ENCODE results near the gene AP2B1.

The AP2B1 gene

GRCh38 chr17:35705230-35705629, 118.1 kb downstream of the AP2B1 start:
- no peak for DNase-seq

- no peak for DNase-seq
These were observed 118.6 kb downstream of the AP2B1 start for GRCh38 chr17:35705705-35706104.

DNA sequence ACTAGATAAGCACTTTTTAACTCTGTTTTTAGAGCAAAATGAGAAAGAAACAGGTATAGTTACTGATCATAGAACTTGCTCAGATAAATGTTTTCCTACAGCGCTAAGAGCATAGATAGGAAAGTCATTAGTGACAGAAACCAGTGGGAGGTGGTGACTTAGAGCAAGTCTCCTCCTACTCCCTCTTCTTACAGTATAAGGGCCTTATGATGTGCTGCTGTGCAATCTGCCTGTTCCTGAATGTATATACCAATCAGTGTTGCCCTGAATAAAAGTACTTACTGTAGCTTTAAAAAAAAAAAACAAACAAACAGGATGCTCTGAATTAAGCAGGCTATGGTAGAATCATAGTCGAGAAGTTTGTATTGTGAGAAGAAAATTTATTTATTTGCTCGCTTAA, 121.0 kb downstream of the AP2B1 start:
- no peak for DNase-seq

- DNase-seq = no peak
These were observed 121.8 kb downstream of the AP2B1 start for GRCh38 chr17:35708951-35709350.

DNA sequence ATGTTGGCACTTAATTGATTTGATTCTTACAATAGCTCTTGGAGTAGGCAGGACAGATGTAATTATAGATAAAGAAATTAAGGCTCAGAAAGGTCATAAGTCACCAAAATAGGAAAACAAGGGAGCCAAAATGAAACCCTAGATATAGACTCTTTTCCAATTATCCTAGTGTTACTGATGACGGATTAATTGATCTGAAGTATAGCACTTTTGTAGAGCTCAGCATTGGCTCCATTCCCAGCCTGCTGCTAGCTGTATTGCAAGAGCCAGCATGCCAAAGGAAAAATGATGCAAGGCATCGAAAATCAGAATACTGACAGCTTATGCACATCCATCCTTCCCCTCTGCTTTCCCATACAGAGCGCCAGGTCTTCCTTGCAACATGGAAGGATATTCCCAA, 122.8 kb downstream of the AP2B1 start:
- no peak for DNase-seq

GRCh38 chr17:35710950-35711349, 123.8 kb downstream of the AP2B1 start:
- no peak for DNase-seq

DNA sequence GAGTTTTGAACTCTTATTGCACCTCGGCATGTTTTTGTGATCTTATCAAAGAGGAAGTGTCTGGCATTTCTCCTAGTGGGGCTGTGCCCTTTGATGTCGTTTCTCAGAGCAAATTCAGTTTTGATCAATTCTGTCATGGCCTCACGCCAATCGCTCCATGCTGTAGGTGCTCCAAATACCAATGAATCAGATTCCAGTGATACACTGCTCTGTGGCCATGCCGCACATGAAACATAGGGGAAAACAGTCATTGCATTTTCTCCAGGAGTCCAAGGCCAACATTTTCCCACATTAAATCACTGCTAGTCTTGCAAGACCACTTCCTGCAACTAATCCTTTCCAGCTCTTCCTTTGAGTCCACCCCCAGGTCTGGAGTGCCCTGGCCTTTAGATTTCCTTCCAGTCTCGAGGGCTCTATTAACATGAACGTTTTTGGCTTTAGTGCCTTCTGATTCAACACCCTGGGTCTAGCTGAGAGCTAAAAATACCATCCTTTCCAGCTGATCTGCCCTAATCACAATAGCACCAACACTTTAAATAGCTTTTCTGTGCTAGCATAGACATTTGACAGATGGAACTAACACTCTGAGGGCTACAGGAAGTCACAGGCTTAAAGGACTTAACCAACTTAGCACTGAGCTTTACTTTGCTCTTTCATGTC, 126.1 kb downstream of the AP2B1 start:
- DNase-seq = peak; percentile 68

- DNase-seq = no peak
These were observed 127.9 kb downstream of the AP2B1 start for GRCh38 chr17:35714988-35715387.

DNA sequence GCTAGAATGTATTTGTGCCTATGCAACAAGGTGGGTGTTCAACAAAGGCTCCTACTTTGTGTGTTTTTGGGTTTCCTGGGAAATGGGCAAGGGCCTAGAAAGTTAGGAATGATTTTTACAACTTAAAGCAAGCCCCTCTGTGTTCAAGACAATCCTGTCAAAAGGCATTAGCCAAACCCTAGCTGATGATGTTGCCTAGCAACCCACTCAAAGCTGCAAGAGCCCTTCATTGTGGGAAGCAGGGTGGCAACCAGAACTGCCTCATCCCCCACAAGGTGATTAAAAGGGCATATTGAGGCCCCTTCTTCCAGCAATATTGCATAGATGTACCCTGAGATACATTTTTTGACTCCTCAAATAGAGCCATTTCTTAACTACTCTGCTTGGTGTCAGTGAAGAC, 128.3 kb downstream of the AP2B1 start:
- no peak for DNase-seq

GRCh38 chr17:35716173-35716572, 129.1 kb downstream of the AP2B1 start:
- no peak for DNase-seq

- no peak for DNase-seq
These were observed 129.9 kb downstream of the AP2B1 start for GRCh38 chr17:35716897-35717465.

GRCh38 chr17:35717475-35717874, 130.4 kb downstream of the AP2B1 start:
- no peak for DNase-seq

DNA sequence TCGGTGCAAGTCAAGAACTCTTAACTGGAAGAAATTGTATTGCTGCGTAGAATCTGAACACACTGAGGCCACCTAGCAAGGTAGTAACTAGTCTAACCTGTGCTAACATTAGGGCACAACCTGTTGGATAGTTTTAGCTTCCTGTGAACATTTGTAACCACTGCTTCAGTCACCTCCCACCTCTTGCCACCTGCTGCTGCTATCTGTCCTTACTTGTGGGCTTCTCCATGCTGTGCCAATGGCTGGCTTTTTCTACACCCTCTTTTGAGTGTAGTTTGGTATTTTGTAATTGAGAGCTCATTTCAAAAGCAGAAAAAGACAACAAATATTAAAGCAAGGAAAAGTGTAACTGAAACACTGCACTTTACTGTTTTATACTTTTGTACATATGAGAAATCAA, 136.6 kb downstream of the AP2B1 start:
- no peak for DNase-seq

- no peak for DNase-seq
These were observed 137.9 kb downstream of the AP2B1 start for GRCh38 chr17:35725058-35725457.

GRCh38 chr17:35725802-35726126, 138.6 kb downstream of the AP2B1 start:
- DNase-seq = no peak

DNA sequence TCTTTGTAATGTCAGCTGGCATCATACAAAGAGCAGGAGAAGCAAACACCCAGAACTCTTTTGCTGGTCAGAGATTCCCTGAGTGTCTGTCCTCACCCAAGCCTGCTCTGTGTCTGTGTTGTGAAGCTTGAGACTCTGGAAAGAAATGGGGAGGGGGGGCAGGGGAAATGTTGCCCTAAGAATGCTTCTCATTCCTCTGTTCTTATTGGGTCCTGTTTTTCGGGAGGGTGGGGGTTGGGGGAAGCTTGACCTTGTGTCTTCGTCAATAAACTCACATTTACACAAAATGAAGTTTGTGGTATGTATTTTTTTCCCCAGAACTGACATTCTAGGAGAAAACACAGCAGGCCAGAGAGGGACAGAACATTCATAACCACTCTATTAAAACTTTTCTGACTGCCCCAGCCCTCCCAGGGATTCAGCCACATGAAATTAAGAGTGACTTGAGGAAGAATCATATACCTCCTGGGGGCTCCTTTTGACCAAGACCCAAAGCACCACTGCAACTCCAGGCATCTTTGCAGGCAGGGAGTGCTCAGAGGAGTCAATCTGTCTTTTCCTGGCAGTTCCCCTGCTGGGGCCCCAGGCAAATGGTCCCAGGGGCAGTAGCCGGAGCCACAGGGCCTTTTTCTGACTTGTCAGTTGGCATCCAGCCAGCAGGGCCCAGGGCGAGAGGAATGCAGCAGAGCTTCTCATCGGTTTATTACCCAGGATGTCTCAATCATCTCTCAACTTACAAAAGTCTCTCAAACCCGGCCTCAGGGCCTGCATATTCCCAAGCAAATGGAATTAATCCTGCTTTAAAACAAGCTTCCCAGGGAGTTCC, 139.2 kb downstream of the AP2B1 start:
- peak; percentile 85 for DNase-seq

DNA sequence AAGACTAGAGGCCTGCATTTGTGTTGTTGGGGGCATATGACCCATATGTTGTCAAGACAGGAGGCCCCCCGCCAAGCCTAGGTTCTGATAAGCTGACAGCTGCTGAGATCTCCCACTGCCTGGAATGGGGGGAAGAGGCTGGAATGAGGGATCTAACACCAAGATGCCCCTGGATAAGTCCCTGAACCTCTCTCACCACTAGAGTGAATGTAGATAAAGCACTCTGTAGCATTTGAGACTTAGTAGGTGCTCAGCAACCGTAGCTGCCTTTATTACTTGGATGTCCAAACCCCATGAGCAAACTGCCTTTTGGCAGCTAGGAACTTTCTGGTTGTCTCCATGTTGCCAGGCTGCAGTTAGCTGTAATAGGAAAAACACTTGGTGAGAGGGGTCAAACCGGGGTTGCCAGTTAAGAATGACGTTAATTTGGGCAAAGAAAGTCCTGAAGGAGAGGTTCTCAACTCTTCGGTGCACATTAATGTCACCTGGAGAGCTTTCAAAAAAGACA, 139.9 kb downstream of the AP2B1 start:
- DNase-seq = no peak

DNA sequence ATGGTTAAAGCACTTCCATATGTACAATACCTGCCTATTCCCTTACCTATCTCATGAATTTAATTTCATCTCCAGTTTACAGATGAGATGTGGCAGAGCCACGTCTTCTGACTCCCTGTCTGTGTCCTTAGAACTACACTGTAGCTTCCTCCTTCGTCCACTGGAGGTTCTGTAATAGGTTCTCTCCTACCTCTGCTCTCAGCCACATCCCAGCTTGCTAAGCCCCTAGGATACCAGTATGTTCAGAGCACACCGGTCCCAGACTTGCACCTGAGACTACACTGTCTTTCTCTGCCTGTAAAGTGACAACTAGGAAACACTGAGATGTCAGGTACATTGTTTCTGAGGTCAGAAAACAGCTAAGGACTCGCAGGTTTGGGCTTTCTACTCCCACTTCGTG, 140.5 kb downstream of the AP2B1 start:
- no peak for DNase-seq

DNA sequence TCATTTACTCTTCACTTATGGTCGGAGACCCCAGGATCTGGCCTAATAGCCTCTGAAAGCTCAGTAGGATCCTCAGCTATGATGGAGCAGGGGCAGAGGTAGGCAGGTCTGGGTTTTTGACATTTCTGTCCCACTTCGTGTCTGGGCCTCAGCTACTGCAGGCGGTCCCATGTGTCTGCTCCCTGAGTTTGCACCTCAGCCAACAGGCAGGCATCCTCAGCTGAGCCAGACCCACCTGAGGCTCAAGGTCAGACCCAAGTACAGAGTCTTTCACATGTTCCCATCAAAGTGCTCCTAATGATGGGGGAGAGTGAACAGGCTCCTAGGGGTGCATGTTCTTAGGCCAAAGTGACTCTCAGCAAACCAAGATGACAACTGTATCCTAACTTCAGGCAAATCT, 141.4 kb downstream of the AP2B1 start:
- DNase-seq = no peak

DNA sequence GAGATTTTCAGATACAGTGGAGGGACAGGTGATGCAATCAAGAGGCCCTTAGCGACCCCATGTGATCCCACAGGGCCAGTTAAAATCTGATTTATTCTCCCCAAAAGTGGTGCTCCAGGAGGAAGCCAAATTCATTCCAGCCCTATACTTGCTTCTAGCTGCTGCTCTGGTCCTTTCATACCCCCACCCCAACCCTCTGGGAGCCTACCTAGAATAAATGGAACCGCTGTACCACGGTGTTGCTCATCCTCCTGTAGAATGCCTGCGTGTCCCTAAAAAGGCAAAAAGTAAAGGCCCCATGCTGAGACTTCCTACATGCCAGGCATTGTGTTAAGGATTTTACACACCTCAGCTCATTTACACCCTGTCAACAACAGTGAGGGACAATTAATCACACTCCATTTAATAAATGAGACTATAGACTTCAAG, 142.3 kb downstream of the AP2B1 start:
- no peak for DNase-seq

DNA sequence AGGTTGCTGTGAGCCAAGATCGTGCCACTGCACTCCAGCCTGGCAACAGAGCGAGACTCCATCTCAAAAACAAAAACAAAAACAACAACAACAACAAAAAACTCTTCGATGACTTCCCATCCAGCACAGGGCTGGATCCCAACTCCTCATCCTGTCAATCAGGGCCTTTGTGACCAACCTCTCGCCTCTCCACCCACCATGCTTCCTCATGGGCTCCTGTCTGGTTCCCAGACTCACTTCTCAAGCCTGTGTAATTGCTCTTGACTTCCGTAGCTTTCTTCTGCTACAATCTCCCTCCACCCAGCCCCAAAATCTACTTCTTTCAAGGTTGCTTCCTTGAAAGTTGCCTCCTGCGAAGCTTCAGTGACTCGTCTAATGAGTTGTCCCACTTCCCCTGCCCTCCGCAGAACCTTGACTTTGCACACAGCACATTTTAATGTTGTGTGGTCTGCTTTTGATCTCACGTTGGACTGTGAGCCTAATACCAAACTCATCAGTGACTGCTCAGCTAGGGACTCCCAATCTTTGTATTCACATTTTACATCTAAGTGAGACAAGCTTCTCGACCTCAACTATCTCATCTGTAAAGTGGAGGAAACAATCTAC, 143.4 kb downstream of the AP2B1 start:
- DNase-seq = no peak

DNA sequence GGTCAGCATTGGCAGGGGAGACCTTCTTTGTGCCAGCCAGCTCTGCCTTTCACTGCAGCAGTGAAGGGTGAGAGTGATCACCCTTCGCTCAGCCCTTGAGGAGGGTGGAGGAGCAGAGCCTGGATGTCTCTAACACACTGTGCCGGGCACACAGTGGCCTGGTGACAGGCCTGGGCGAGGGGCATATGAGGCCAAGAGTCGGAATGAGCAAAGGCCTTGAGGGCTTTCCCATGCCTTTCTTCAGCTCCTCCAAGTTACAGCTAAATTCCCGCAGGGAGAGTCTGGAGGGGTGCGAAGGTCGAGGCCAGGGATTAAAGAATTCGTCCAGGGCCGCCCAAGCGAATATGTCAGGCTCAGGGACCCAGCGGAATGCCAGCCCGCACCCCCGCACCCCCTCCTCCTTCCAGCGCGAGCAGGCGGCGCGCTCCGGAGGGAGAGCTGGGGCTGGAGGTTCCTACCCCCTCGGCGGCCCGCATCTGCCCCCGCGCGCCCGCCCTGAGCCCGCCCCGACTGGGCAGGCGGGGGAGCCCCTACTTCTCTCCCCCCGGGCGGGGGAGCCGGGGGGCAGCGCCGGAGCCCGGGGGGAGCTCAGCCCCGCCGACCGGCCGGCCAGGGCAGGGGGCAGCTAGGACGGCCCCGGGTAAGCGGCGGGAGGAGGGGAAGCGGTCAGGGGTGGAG, 144.3 kb downstream of the AP2B1 start, which contains the start of gene RASL10B:
Gene RASL10B (plus strand): TSS at position 401 of the 678 bp plus-strand sequence. CDS start 3,546 bp downstream, outside the sequence.
- DNase-seq = peak; percentile 32

All from NCI-H226 (cell line).